ENCODE results near the gene STX1B.

Gene STX1B

GRCh38 chr16:30985401-30986128 lies 24.9 kb downstream of the STX1B start:
- TF ChIP-seq, protein P1, sequence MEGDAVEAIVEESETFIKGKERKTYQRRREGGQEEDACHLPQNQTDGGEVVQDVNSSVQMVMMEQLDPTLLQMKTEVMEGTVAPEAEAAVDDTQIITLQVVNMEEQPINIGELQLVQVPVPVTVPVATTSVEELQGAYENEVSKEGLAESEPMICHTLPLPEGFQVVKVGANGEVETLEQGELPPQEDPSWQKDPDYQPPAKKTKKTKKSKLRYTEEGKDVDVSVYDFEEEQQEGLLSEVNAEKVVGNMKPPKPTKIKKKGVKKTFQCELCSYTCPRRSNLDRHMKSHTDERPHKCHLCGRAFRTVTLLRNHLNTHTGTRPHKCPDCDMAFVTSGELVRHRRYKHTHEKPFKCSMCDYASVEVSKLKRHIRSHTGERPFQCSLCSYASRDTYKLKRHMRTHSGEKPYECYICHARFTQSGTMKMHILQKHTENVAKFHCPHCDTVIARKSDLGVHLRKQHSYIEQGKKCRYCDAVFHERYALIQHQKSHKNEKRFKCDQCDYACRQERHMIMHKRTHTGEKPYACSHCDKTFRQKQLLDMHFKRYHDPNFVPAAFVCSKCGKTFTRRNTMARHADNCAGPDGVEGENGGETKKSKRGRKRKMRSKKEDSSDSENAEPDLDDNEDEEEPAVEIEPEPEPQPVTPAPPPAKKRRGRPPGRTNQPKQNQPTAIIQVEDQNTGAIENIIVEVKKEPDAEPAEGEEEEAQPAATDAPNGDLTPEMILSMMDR (IDR thresholded peaks at IDR 0.05; ENCODE audit: unreplicated experiment in 3 of 3) = no peak
- H3K4me3 Mint-ChIP-seq = peak overlapping the region; percentile 65 to 80 (median 76)
- peak overlapping the region in 2 of 3 experiments; percentile 31 to 45 for H3K27ac Mint-ChIP-seq
- H3K4me1 Mint-ChIP-seq = no peaks in the 10 kb centered on the region
- H3K27me3 Mint-ChIP-seq (ENCODE audit: low read depth) = no peaks in the 10 kb centered on the region
- H3K9me3 Mint-ChIP-seq = no peaks in the 10 kb centered on the region
- peaks cover 17% of the 10 kb centered on the region for H3K36me3 Mint-ChIP-seq (ENCODE audit: low read depth)

DNA sequence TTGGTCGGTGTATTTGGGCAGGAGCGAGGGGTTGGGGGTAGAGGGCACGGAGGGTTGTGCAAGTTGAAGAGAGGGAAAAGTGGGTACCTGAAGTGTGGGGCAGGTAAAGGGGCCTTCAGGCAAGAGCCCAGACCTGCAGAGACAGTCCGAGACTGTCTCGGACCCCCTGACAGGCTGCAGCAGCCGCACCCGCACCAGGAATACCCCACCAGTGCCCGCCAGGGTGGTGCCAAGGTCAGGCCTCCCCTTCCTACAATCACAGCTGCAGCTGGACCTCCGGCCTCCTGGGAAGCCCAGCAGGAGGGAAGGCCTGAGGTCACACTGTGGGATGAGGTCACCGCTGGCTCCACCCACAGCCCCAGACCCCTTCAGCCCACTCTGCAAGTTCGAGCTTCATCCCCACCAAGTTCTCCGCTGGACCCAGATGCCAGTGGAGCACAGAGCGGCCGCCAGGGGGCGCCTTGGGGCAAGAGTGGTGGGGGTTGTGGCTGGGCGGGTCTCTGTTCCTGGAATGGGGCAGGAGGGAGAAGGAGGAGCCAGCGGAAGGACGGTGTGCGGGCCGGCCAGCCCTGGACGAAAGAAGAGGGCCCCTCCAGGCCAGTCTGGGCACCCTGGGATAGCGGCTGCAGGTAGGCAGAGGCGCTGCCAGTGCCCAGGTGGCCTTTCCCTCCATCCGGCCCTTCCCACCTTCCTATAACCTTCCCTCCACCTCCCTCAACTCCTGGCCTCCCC lies 25.6 kb downstream of the STX1B start, which contains the start of gene HSD3B7:
TSS of gene HSD3B7 (plus strand) at position 539 of the 732 bp plus-strand sequence. CDS start 452 bp downstream, outside the sequence.
- no peaks in the 10 kb centered on the region for H3K4me1 Mint-ChIP-seq
- H3K27me3 Mint-ChIP-seq (ENCODE audit: low read depth) = no peaks in the 10 kb centered on the region
- peak within 1 kb of the TSS in 2 of 3 experiments; percentile 31 to 45 for H3K27ac Mint-ChIP-seq
- no peaks in the 10 kb centered on the region for H3K9me3 Mint-ChIP-seq
- TF ChIP-seq, protein P1 (IDR thresholded peaks at IDR 0.05; ENCODE audit: unreplicated experiment in 3 of 3) = peak; percentile 82 to 91 (median 88)
- H3K36me3 Mint-ChIP-seq (ENCODE audit: low read depth) = peaks cover 22% of the 10 kb centered on the region
- H3K4me3 Mint-ChIP-seq = peak within 1 kb of the TSS; percentile 65 to 80 (median 76)

GRCh38 chr16:30983898-30984610 lies 26.4 kb downstream of the STX1B start:
- H3K27me3 Mint-ChIP-seq (ENCODE audit: low read depth) = no peaks in the 10 kb centered on the region
- no peaks in the 10 kb centered on the region for H3K4me1 Mint-ChIP-seq
- no peak overlapping the region for H3K4me3 Mint-ChIP-seq
- TF ChIP-seq, protein P1 (IDR thresholded peaks at IDR 0.05; ENCODE audit: unreplicated experiment in 3 of 3) = no peak
- peaks cover 22% of the 10 kb centered on the region for H3K36me3 Mint-ChIP-seq (ENCODE audit: low read depth)
- H3K9me3 Mint-ChIP-seq = no peaks in the 10 kb centered on the region
- no peak overlapping the region for H3K27ac Mint-ChIP-seq

GRCh38 chr16:30983289-30983889 lies 27.0 kb downstream of the STX1B start:
- Mint-ChIP-seq H3K9me3 (no peaks in the 10 kb centered on the region), H3K4me3 (no peak overlapping the region), H3K36me3 (ENCODE audit: low read depth) (peaks cover 26% of the 10 kb centered on the region)

More at GRCh38 chr16:30983289-30983889, 27.0 kb downstream of the STX1B start:
- TF ChIP-seq, protein P1 (IDR thresholded peaks at IDR 0.05; ENCODE audit: unreplicated experiment in 3 of 3) = no peak
- Mint-ChIP-seq H3K4me1 (no peaks in the 10 kb centered on the region), H3K27ac (no peak overlapping the region), H3K27me3 (ENCODE audit: low read depth) (no peaks in the 10 kb centered on the region)
